Measurements from ENCODE around the gene CYP4F3. TPM values are rescaled to one million over a fixed set of nuclear protein-coding genes. Genes with fewer than 3 reads are reported as not detected.
A peak's percentile ranks its signal among the peaks of the same experiment; 100 is the strongest.

The CYP4F3 gene
- total RNA-seq, 3 donors from 2014 or later: 2.7 to 7.8 (median 4.3) TPM

- no peaks in the 10 kb centered on the region for H3K36me3 ChIP-seq (ENCODE audit: low read depth)
- H3K4me3 ChIP-seq: no peak overlapping the region
- no peak for TF ChIP-seq CTCF (IDR thresholded peaks at IDR 0.05)
- H3K9me3 ChIP-seq: no peaks in the 10 kb centered on the region
- ATAC-seq (no peak), DNase-seq (no peak)
- intact Hi-C loops (cut with DNase I, micrococcal nuclease): no loop called here
- no peaks in the 10 kb centered on the region for H3K4me1 ChIP-seq (ENCODE audit: low read depth)
Measured at GRCh38 chr19:15616183-15616582, 24.5 kb upstream of the CYP4F3 start.

GRCh38 chr19:15616627-15617270 lies 23.9 kb upstream of the CYP4F3 start:
- intact Hi-C loops (cut with DNase I, micrococcal nuclease): no loop called here
- TF ChIP-seq CTCF (IDR thresholded peaks at IDR 0.05): no peak
- Histone ChIP-seq H3K9me3 (no peaks in the 10 kb centered on the region), H3K36me3 (ENCODE audit: low read depth) (no peaks in the 10 kb centered on the region), H3K4me3 (no peak overlapping the region), H3K4me1 (ENCODE audit: low read depth) (no peaks in the 10 kb centered on the region)
- no peak for DNase-seq
- no peak for ATAC-seq

GRCh38 chr19:15618321-15618720 lies 22.4 kb upstream of the CYP4F3 start:
- intact Hi-C loops (cut with DNase I, micrococcal nuclease): no loop called here
- ATAC-seq (no peak), DNase-seq (no peak)
- no peaks in the 10 kb centered on the region for H3K36me3 ChIP-seq (ENCODE audit: low read depth)
- H3K4me1 ChIP-seq (ENCODE audit: low read depth): no peaks in the 10 kb centered on the region
- no peak for TF ChIP-seq CTCF (IDR thresholded peaks at IDR 0.05)
- H3K9me3 ChIP-seq: no peaks in the 10 kb centered on the region
- H3K4me3 ChIP-seq: no peak overlapping the region

GRCh38 chr19:15621801-15622200 lies 18.9 kb upstream of the CYP4F3 start:
- no peak for TF ChIP-seq CTCF (IDR thresholded peaks at IDR 0.05)
- Histone ChIP-seq H3K4me1 (ENCODE audit: low read depth) (no peaks in the 10 kb centered on the region), H3K36me3 (ENCODE audit: low read depth) (no peaks in the 10 kb centered on the region), H3K4me3 (no peak overlapping the region), H3K9me3 (no peaks in the 10 kb centered on the region)
- intact Hi-C loops (cut with DNase I, micrococcal nuclease): loop anchor here in 1 of 2 donors (10.0 kb wide), 1 partner anchor 563 kb away; the partner anchor contains the start of gene FAM32A
- ATAC-seq (no peak), DNase-seq (no peak)

- no peaks in the 10 kb centered on the region for H3K36me3 ChIP-seq (ENCODE audit: low read depth)
- H3K4me1 ChIP-seq (ENCODE audit: low read depth): no peaks in the 10 kb centered on the region
- peak; percentile 27 to 71 (median 61) for DNase-seq
- no peak for TF ChIP-seq CTCF (IDR thresholded peaks at IDR 0.05)
- ATAC-seq: peak; percentile 96
- H3K4me3 ChIP-seq: no peak overlapping the region
- no peaks in the 10 kb centered on the region for H3K9me3 ChIP-seq
- intact Hi-C loops (cut with DNase I, micrococcal nuclease): loop anchor here in 1 of 2 donors (10.0 kb wide), 1 partner anchor 562 kb away; the partner anchor contains the start of gene FAM32A
Measured at GRCh38 chr19:15622991-15623390, 17.7 kb upstream of the CYP4F3 start.

Measured in mucosa of descending colon (tissue), 3 donors.